H9 (cell line): ENCODE results near the gene ZFP62. TPM values are rescaled to one million over a fixed set of nuclear protein-coding genes. Genes with fewer than 3 reads are reported as not detected.
A peak's percentile ranks its signal among the peaks of the same experiment; 100 is the strongest.

Experiments
- DNase-seq: peaks from one replicate; pipeline ENCODE4 v3.0.0-alpha.2; 2017
- H2AFZ ChIP-seq: one replicate; pipeline ENCODE4 v1.6.1; 2013; ENCODE audit warnings: mild to moderate bottlenecking, low read length, control low read depth, moderate library complexity
- H2AK5ac ChIP-seq: 2 replicates; pipeline ENCODE4 v1.6.1; 2013; ENCODE audit warnings: low read length, control low read depth, mixed read lengths; ENCODE audit not compliant: insufficient read length
- H2BK120ac ChIP-seq: one replicate; pipeline ENCODE4 v1.6.1; 2013; ENCODE audit warnings: low read depth, mild to moderate bottlenecking, low read length, control low read depth, inconsistent platforms; ENCODE audit not compliant: poor library complexity, severe bottlenecking
- H2BK12ac ChIP-seq: 2 replicates; pipeline ENCODE4 v1.6.1; 2013; ENCODE audit warnings: low read length, control low read depth, mixed read lengths, low read depth; ENCODE audit not compliant: insufficient read length
- H2BK15ac ChIP-seq: 2 replicates; pipeline ENCODE4 v1.6.1; 2013; ENCODE audit warnings: low read depth, low read length, control low read depth
- H2BK20ac ChIP-seq: one replicate; pipeline ENCODE4 v1.6.1; 2013; ENCODE audit warnings: low read depth, mild to moderate bottlenecking, low read length, control low read depth, inconsistent platforms; ENCODE audit not compliant: poor library complexity, severe bottlenecking
- H2BK5ac ChIP-seq: 2 replicates; pipeline ENCODE4 v1.6.1; 2013; ENCODE audit warnings: low read length, control low read depth, mixed read lengths; ENCODE audit not compliant: insufficient read length
- H3K14ac ChIP-seq: 2 replicates; pipeline ENCODE4 v1.6.1; 2013; ENCODE audit warnings: low read length, control low read depth; ENCODE audit not compliant: insufficient read depth
- H3K18ac ChIP-seq: 2 replicates; pipeline ENCODE4 v1.6.1; 2013; ENCODE audit warnings: low read depth, mild to moderate bottlenecking, mixed read lengths, low read length, control low read depth; ENCODE audit not compliant: insufficient read length
- H3K23ac ChIP-seq: 2 replicates; pipeline ENCODE4 v1.6.1; 2013; ENCODE audit warnings: low read length, control low read depth, mixed read lengths, low read depth; ENCODE audit not compliant: insufficient read length
- H3K23me2 ChIP-seq: 2 replicates; pipeline ENCODE4 v1.6.1; 2013; ENCODE audit warnings: low read depth, mild to moderate bottlenecking, mixed read lengths, low read length, control low read depth; ENCODE audit not compliant: insufficient read length, poor library complexity, severe bottlenecking
- H3K27ac ChIP-seq: 2 replicates; pipeline ENCODE4 v1.5.1; 2013; ENCODE audit warnings: low read length, control low read depth, mixed read lengths, low read depth; ENCODE audit not compliant: insufficient read length
- H3K27me3 ChIP-seq: 2 replicates; pipeline ENCODE4 v1.6.1; 2013; ENCODE audit warnings: low read length, control low read depth, inconsistent platforms; ENCODE audit not compliant: insufficient read depth
- H3K4ac ChIP-seq: 2 replicates; pipeline ENCODE4 v1.6.1; 2013; ENCODE audit warnings: low read depth, mild to moderate bottlenecking, control low read depth, inconsistent platforms, low read length, moderate library complexity
- H3K4me1 ChIP-seq: 2 replicates; pipeline ENCODE4 v1.6.1; 2013; ENCODE audit warnings: low read length, control low read depth, inconsistent platforms; ENCODE audit not compliant: insufficient read depth
- H3K4me2 ChIP-seq: 2 replicates; pipeline ENCODE4 v1.6.1; 2013; ENCODE audit warnings: low read length, control low read depth, mixed read lengths; ENCODE audit not compliant: insufficient read length, insufficient read depth
- H3K56ac ChIP-seq: 2 replicates; pipeline ENCODE4 v1.6.1; 2013; ENCODE audit warnings: low read depth, mild to moderate bottlenecking, mixed read lengths, low read length, control low read depth; ENCODE audit not compliant: insufficient read length
- H3K79me1 ChIP-seq: 2 replicates; pipeline ENCODE4 v1.6.1; 2013; ENCODE audit warnings: low read depth, mild to moderate bottlenecking, moderate library complexity, low read length, control low read depth, inconsistent platforms; ENCODE audit not compliant: insufficient read depth, poor library complexity, severe bottlenecking
- H3K79me2 ChIP-seq: 2 replicates; pipeline ENCODE4 v1.6.1; 2013; ENCODE audit warnings: low read length, control low read depth, inconsistent platforms; ENCODE audit not compliant: insufficient read depth
- H3K9ac ChIP-seq: 2 replicates; pipeline ENCODE4 v1.6.1; 2013; ENCODE audit warnings: low read length, control low read depth, mixed read lengths; ENCODE audit not compliant: insufficient read length; ENCODE audit errors: extremely low read depth
- H3K9me3 ChIP-seq: one replicate; pipeline ENCODE4 v1.6.1; 2013; ENCODE audit warnings: low read depth, low read length, inconsistent platforms; ENCODE audit not compliant: control insufficient read depth
- H3T11ph ChIP-seq: one replicate; pipeline ENCODE4 v1.6.1; 2013; ENCODE audit warnings: mild to moderate bottlenecking, low read length, control low read depth, inconsistent platforms
- H4K20me1 ChIP-seq: one replicate; pipeline ENCODE4 v1.6.1; 2013; ENCODE audit not compliant: control insufficient read depth, insufficient read length, insufficient read depth
- H4K5ac ChIP-seq: 2 replicates; pipeline ENCODE4 v1.6.1; 2013; ENCODE audit warnings: low read depth, mild to moderate bottlenecking, mixed read lengths, low read length, control low read depth; ENCODE audit not compliant: insufficient read length
- H4K8ac ChIP-seq: replicated peaks from 2 replicates; pipeline ENCODE4 v1.6.1; 2013; ENCODE audit warnings: low read length, control low read depth, mixed read lengths, low read depth; ENCODE audit not compliant: insufficient read length
- H4K91ac ChIP-seq: 2 replicates; pipeline ENCODE4 v1.6.1; 2013; ENCODE audit warnings: low read depth, mild to moderate bottlenecking, moderate library complexity, mixed read lengths, low read length, control low read depth; ENCODE audit not compliant: insufficient read length
- H3K27ac Mint-ChIP-seq, 3 experiments: 2 replicates in 2 of 3; 3 replicates in 1 of 3; pipeline ENCODE4 v1.8.0; 2020 to 2021; ENCODE audit warnings: mixed read lengths in 3 of 3, mild to moderate bottlenecking in 1 of 3, moderate library complexity in 1 of 3
- H3K27me3 Mint-ChIP-seq: 2 replicates; pipeline ENCODE4 v1.8.0; 2021; ENCODE audit warnings: low read depth, mild to moderate bottlenecking, moderate library complexity, mixed read lengths
- H3K36me3 Mint-ChIP-seq, 3 experiments: 2 replicates in 2 of 3; 3 replicates in 1 of 3; pipeline ENCODE4 v1.8.0; 2020 to 2021; ENCODE audit warnings: low read depth in 3 of 3, mixed read lengths in 3 of 3; ENCODE audit not compliant: insufficient read depth in 1 of 3
- H3K4me1 Mint-ChIP-seq, 2 experiments: 2 replicates each; pipeline ENCODE4 v1.8.0; 2020; ENCODE audit warnings: mixed read lengths in 2 of 2
- H3K4me3 Mint-ChIP-seq, 2 experiments: 2 replicates in 1 of 2; 3 replicates in 1 of 2; pipeline ENCODE4 v1.8.0; 2020 to 2021; ENCODE audit warnings: mild to moderate bottlenecking in 2 of 2, mixed read lengths in 2 of 2, moderate library complexity in 1 of 2
- H3K9me3 Mint-ChIP-seq, 2 experiments: 2 replicates in 1 of 2; 3 replicates in 1 of 2; pipeline ENCODE4 v1.8.0; 2020; ENCODE audit warnings: mild to moderate bottlenecking in 2 of 2, mixed read lengths in 2 of 2, moderate library complexity in 1 of 2
- WGBS: extraction: QIAGEN DNeasy Blood & Tissue Kit; methylation state at CpG from one replicate; pipeline ENCODE4 v1.1.7; 2013; ENCODE audit warnings: missing lambda C conversion rate, low lambda C conversion rate, mixed read lengths; ENCODE audit not compliant: insufficient read length; ENCODE audit errors: extremely low coverage; 5-methylcytosine and 5-hydroxymethylcytosine counted together
- total RNA-seq: library from RNA; stranded (reverse); gene quantifications from 2 replicates; pipeline ENCODE4 v1.2.1, GENCODE V29; 2021
- TF ChIP-seq, protein P1 (sequence below): fragments of 200-600 bp; sonication (generic); conservative IDR thresholded peaks from 3 replicates; pipeline ENCODE4 v1.8.0; 2021; ENCODE audit warnings: antibody characterized with exemption, mild to moderate bottlenecking

The ZFP62 gene
- total RNA-seq, 1 experiment from 2014 or later, result 16.2 TPM

DNA sequence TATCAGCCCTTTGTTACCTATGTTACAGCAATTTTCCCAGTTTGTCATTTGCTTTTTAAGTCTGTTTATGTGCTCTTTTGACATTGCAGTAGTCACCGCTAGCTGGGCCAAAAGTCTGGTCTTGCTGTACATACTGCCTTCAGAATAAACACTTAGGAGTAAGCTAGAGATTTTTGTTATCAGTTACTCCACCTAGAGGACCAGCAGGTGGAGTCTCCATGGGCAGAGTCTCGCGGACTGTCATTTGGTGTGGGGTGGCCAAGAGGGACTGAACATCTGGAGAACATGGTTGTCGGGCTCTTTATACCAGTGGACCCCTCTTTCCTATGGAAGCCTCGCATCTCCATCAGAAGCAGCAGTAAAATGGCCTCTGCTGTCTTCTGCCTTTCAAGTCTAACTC lies 47.7 kb downstream of the ZFP62 start:
- H3K4ac ChIP-seq, result no peak overlapping the region

More for the DNA sequence above, 47.7 kb downstream of the ZFP62 start:
- H3K9me3 Mint-ChIP-seq, result no peaks in the 10 kb centered on the region; a peak in 2 of 5 replicates
- no peak overlapping the region for H2BK20ac ChIP-seq
- no peak overlapping the region for H2AFZ ChIP-seq
- H3K4me1 Mint-ChIP-seq, result peaks cover 33 to 35% of the 10 kb centered on the region in 2 experiments
- no peak overlapping the region for H3K27ac ChIP-seq
- no peak overlapping the region for H3K14ac ChIP-seq
- H2AK5ac ChIP-seq, result no peak overlapping the region
- no peak overlapping the region for H3K18ac ChIP-seq
- H3K27me3 Mint-ChIP-seq, result peaks cover 8% of the 10 kb centered on the region
- peaks cover 15% of the 10 kb centered on the region for H3K23me2 ChIP-seq
- no peaks in the 10 kb centered on the region for H3K27me3 ChIP-seq
- H3K4me1 ChIP-seq, result peaks cover 5% of the 10 kb centered on the region; the same call in 1 of the 2 replicates
- H3K9ac ChIP-seq, result no peak overlapping the region
- TF ChIP-seq, protein P1, sequence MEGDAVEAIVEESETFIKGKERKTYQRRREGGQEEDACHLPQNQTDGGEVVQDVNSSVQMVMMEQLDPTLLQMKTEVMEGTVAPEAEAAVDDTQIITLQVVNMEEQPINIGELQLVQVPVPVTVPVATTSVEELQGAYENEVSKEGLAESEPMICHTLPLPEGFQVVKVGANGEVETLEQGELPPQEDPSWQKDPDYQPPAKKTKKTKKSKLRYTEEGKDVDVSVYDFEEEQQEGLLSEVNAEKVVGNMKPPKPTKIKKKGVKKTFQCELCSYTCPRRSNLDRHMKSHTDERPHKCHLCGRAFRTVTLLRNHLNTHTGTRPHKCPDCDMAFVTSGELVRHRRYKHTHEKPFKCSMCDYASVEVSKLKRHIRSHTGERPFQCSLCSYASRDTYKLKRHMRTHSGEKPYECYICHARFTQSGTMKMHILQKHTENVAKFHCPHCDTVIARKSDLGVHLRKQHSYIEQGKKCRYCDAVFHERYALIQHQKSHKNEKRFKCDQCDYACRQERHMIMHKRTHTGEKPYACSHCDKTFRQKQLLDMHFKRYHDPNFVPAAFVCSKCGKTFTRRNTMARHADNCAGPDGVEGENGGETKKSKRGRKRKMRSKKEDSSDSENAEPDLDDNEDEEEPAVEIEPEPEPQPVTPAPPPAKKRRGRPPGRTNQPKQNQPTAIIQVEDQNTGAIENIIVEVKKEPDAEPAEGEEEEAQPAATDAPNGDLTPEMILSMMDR, result peak; percentile 19; the same call in 1 of the 3 replicates
- no peaks in the 10 kb centered on the region for H4K20me1 ChIP-seq
- H3K36me3 Mint-ChIP-seq, result peaks cover 0 to 1% (median 0%) of the 10 kb centered on the region in 3 experiments; a peak in 2 of 7 replicates
- H3K27ac Mint-ChIP-seq, result no peak overlapping the region
- no peak overlapping the region for H2BK5ac ChIP-seq
- no peaks in the 10 kb centered on the region; the same call in 1 of the 2 replicates for H3K79me2 ChIP-seq
- H3K4me2 ChIP-seq, result no peak overlapping the region
- H3K56ac ChIP-seq, result no peak overlapping the region
- H3K79me1 ChIP-seq, result no peaks in the 10 kb centered on the region
- no peak overlapping the region for H3K23ac ChIP-seq
- H3T11ph ChIP-seq, result no peak overlapping the region
- H2BK120ac ChIP-seq, result no peak overlapping the region
- no peak overlapping the region for H4K91ac ChIP-seq
- no peaks in the 10 kb centered on the region for H3K9me3 ChIP-seq
- no peak overlapping the region for H4K8ac ChIP-seq
- no peak overlapping the region for H3K4me3 Mint-ChIP-seq
- H2BK15ac ChIP-seq, result no peak overlapping the region
- no CpG with 5 or more reads among the region's 5 CpGs for WGBS
- H2BK12ac ChIP-seq, result no peak overlapping the region
- no peak for DNase-seq
- no peak overlapping the region for H4K5ac ChIP-seq
